D721Med (cell line): ENCODE data around the gene SPTBN4.

Source experiments
- DNase-seq: peaks from one replicate; pipeline ENCODE4 v3.0.0; 2011; ENCODE audit warnings: low spot score; ENCODE audit not compliant: insufficient read length
- FAIRE-seq: peaks from 2 replicates; lab custom pipeline; 2011; peaks lifted over from hg19 to GRCh38; lab: Jason Lieb, UNC
- TF ChIP-seq, protein P1 (sequence below): IDR thresholded peaks from 2 replicates; pipeline ENCODE4 v1.5.1; 2012; ENCODE audit warnings: mild to moderate bottlenecking, control low read depth; ENCODE audit not compliant: insufficient read depth; ENCODE audit errors: missing control alignments

The SPTBN4 gene

DNA sequence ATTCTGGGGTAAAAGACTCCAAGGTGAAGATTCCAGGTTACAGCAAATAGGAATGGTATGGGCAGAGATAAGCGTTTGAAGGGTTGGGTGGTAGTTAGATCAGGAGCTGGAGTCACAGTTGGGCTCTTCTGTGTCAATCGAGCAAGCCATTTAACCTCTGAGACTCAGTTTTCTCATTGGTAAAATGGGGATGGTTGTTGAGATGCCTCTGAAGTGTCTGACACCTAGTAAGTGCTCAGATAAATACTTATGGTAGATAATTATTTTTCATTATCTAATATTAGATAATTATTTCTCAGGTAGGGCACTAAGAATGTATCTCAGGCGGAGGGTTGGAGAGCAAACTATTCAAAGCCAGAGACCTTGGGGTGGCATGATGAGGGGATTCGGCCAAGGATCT lies 142.2 kb downstream of the SPTBN4 start:
- FAIRE-seq (no peak), DNase-seq (no peak)
- TF ChIP-seq, protein P1, sequence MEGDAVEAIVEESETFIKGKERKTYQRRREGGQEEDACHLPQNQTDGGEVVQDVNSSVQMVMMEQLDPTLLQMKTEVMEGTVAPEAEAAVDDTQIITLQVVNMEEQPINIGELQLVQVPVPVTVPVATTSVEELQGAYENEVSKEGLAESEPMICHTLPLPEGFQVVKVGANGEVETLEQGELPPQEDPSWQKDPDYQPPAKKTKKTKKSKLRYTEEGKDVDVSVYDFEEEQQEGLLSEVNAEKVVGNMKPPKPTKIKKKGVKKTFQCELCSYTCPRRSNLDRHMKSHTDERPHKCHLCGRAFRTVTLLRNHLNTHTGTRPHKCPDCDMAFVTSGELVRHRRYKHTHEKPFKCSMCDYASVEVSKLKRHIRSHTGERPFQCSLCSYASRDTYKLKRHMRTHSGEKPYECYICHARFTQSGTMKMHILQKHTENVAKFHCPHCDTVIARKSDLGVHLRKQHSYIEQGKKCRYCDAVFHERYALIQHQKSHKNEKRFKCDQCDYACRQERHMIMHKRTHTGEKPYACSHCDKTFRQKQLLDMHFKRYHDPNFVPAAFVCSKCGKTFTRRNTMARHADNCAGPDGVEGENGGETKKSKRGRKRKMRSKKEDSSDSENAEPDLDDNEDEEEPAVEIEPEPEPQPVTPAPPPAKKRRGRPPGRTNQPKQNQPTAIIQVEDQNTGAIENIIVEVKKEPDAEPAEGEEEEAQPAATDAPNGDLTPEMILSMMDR: no peak

DNA sequence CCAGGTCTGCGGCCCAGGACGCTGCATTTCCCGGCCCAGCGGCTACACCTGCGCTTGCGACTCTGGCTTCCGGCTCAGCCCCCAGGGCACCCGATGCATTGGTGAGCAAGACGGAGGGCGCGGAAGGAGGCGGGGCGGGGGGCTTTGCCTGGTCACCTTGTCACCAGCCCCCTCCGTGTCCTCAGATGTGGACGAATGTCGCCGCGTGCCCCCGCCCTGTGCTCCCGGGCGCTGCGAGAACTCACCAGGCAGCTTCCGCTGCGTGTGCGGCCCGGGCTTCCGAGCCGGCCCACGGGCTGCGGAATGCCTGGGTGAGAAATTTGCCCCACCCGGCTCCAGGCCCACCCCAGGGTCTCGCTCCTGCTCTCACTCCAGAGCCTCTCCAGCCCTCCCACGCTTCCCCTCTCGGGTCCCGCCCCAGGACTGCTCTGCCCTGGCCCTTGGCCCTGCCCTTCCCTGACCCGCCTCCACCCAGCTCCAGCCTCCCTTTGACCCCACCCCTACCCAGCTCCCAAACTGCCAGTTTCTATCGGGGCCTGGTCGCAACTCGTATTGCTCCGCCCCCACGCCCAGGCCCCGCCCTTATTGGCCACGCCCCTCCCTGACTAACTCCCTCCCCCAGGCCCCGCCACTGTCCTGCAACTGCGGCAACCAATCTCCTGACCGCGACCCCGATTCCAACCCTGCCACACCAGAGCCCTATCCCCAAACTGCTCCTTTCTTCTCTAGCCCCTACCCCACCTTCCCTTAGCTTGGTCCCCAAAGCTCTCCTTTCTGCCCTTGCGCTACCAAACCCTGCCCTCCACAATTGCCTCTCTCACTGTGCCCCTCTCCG lies 143.0 kb downstream of the SPTBN4 start:
- DNase-seq (no peak), FAIRE-seq (no peak)
- TF ChIP-seq, protein P1: no peak

DNA sequence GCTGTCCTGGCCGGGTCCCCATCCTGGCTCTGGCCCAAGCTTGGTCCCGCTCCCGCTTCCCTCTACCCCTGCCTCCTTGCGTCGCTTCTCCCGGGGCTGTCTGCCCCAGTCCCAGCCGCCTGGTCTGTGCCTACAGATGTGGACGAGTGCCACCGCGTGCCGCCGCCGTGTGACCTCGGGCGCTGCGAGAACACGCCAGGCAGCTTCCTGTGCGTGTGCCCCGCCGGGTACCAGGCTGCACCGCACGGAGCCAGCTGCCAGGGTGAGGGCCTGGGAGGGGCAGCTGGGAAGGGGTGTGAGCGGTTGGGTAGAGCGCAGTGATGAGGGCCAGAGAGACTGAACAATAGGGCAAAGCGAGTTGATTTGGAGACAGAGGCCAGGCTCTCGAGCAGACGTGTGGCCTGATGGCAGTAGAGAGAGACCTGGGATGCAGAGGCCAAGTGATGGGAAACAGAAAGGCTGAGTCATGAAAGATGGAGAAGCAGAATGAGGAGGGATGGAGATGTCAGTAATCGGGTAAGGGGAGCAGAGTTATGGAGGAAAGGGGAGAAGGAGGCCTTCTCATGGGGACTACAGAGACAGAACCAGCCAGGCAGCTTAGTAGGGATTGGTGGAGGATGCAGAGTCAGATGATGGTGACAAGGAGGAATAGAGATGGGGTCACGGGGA lies 143.7 kb downstream of the SPTBN4 start:
- TF ChIP-seq, protein P1: no peak
- no peak for FAIRE-seq
- DNase-seq: no peak

DNA sequence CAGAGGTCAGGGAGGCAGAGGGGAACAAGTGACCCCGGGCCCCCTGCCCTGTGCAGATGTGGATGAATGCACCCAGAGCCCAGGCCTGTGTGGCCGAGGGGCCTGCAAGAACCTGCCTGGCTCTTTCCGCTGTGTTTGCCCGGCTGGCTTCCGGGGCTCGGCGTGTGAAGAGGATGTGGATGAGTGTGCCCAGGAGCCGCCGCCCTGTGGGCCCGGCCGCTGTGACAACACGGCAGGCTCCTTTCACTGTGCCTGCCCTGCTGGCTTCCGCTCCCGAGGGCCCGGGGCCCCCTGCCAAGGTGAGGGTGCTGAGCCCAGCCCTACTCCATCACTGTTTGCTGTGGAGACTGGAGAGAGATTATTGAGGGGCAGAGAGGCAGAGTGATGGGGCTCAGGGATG lies 144.3 kb downstream of the SPTBN4 start:
- TF ChIP-seq, protein P1: no peak
- FAIRE-seq: no peak
- DNase-seq: no peak

DNA sequence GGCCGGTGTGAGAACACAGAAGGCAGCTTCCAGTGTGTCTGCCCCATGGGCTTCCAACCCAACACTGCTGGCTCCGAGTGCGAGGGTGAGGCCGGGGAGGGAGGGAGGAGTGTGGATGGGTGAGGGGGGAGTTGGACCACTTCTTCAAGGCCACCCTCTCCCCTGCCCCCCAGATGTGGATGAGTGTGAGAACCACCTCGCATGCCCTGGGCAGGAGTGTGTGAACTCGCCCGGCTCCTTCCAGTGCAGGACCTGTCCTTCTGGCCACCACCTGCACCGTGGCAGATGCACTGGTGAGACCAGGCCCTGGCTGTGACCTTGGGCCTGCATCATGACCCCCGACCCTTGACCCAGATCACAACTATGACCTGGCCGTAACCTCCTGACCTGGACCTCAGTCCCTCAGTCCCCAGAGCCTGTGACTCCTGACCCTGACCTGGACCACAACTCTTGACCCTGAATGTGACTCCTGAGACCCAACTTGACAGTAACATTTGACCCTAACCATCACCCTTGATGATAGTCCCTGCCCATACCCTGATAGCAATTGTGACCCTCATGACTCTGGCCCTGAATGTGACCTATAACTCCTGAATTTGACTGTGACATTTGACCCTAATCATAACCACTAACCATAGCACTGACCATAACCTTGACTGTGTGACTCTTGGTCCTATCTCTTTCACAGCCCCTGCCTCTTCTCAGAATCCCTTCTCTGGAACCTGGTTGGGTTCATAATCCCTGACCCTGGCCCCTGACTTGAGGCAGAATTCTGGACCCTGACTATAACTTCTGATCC lies 145.3 kb downstream of the SPTBN4 start:
- FAIRE-seq: no peak
- DNase-seq: no peak
- TF ChIP-seq, protein P1: no peak

DNA sequence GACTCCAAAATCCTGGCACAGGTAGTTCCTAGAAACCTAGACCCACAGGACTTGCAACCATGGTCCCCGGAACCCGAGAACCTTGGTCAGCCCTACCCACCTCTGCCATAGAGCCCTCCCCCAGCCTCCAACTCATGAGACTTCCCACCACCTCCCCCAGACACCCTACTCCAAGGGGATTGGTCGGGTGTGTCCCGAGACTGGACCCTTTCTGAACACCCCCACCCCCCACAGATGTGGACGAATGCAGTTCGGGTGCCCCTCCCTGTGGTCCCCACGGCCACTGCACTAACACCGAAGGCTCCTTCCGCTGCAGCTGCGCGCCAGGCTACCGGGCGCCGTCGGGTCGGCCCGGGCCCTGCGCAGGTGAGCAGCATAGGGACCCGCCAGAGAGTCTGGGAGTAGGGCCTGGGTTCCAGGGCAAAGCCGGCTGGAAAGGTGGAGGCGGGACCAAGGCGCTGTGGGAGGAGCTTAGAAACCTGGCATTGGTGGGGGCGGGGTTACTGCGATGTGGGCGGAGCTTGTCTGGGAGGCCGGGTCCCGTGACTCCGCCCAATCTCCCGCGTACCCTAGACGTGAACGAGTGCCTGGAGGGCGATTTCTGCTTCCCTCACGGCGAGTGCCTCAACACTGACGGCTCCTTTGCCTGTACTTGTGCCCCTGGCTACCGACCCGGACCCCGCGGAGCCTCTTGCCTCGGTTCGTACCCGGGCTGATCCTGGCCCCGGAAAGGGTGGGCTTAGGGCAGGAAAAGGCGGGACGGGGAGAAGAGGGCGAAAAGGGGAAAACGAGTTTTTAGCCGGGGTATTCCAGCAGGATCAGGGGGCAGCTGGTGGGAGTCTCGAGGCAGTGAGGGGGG lies 146.3 kb downstream of the SPTBN4 start:
- FAIRE-seq (no peak), DNase-seq (peak; percentile 94)

More for the DNA sequence above, 146.3 kb downstream of the SPTBN4 start:
- TF ChIP-seq, protein P1: no peak
